GM19025 (cell line): ENCODE results near the gene MCEE.
A peak's percentile ranks its signal among the peaks of the same experiment; 100 is the strongest.
"Not testable (repeated sequence)": the region's sequence is repeated elsewhere in the genome, so short reads cannot be mapped to it uniquely, and the experiment has no call there.

ENCODE experiments used
- ATAC-seq: cut with Tn5 transposase; IDR thresholded peaks from one replicate; pipeline ENCODE4 v1.9.1; 2021; ENCODE audit warnings: mild to moderate bottlenecking, low read depth, moderate library complexity; ENCODE audit not compliant: unreplicated experiment

MCEE gene

GRCh38 chr2:71130152-71130904 is at the start of gene MCEE, which contains the start of gene MPHOSPH10:
TSS of gene MCEE (minus strand) at chr2:71130229. CDS start at chr2:71130219, 10 bp downstream.
TSS of gene MPHOSPH10 (plus strand) at chr2:71130634. CDS start at chr2:71130666, 32 bp downstream.
- peak; percentile 90 for ATAC-seq

GRCh38 chr2:71178836-71179235 is 48.8 kb upstream of the MCEE start:
- not testable (repeated sequence) for ATAC-seq

GRCh38 chr2:71174207-71174606 is 44.2 kb upstream of the MCEE start:
- ATAC-seq: no peak

- no peak for ATAC-seq
These were observed 43.1 kb upstream of the MCEE start for GRCh38 chr2:71173096-71173495.

- ATAC-seq: no peak
These were observed 36.8 kb upstream of the MCEE start for GRCh38 chr2:71166812-71167211.

- no peak for ATAC-seq
These were observed 27.2 kb upstream of the MCEE start for GRCh38 chr2:71157124-71157793.

- ATAC-seq: no peak
These were observed 26.5 kb upstream of the MCEE start for GRCh38 chr2:71156573-71156972.

- no peak for ATAC-seq
These were observed 25.8 kb upstream of the MCEE start for GRCh38 chr2:71155846-71156245.

- ATAC-seq: peak; percentile 69
These were observed 24.8 kb upstream of the MCEE start for GRCh38 chr2:71154798-71155197.

- ATAC-seq: no peak
These were observed 24.2 kb upstream of the MCEE start for GRCh38 chr2:71154279-71154678.

GRCh38 chr2:71153585-71154224 is 23.7 kb upstream of the MCEE start:
- no peak for ATAC-seq

- no peak for ATAC-seq
These were observed 21.6 kb upstream of the MCEE start for GRCh38 chr2:71151620-71152019.

GRCh38 chr2:71150082-71150816 is 20.2 kb upstream of the MCEE start:
- no peak for ATAC-seq

GRCh38 chr2:71148506-71149063 is 18.6 kb upstream of the MCEE start:
- ATAC-seq: no peak

- ATAC-seq: no peak
These were observed 13.8 kb upstream of the MCEE start for GRCh38 chr2:71143782-71144181.

- no peak for ATAC-seq
These were observed 6.1 kb upstream of the MCEE start for GRCh38 chr2:71136174-71136573.

- no peak for ATAC-seq
These were observed 3.6 kb upstream of the MCEE start for GRCh38 chr2:71133603-71134002.

GRCh38 chr2:71131387-71132166 is 1.5 kb upstream of the MCEE start:
- ATAC-seq: not testable (repeated sequence)

GRCh38 chr2:71130905-71131244 is 846 bp upstream of the MCEE start:
- no peak for ATAC-seq

GRCh38 chr2:71129902-71130151 is 202 bp downstream of the MCEE start:
- ATAC-seq: peak; percentile 42
